HepG2 (cell line): Measurements from ENCODE around the gene BICDL2. TPM values are rescaled to one million over a fixed set of nuclear protein-coding genes. Genes with fewer than 3 reads are reported as not detected.

Source experiments
- ARHGAP35 ChIP-seq: sonication (generic); formaldehyde crosslinking; IDR thresholded peaks from 2 replicates; pipeline ENCODE4 v1.9.0; 2022; ENCODE audit warnings: mild to moderate bottlenecking, inconsistent platforms, moderate library complexity, missing genetic modification reagents, borderline replicate concordance
- CBX5 ChIP-seq: sonication (generic); formaldehyde crosslinking; IDR thresholded peaks from 2 replicates; pipeline ENCODE4 v1.4.0; 2020; ENCODE audit warnings: missing genetic modification reagents, borderline replicate concordance
- GLI4 ChIP-seq: sonication (generic); formaldehyde crosslinking; IDR thresholded peaks from 2 replicates; pipeline ENCODE4 v1.5.1; 2020; ENCODE audit warnings: missing genetic modification reagents, mild to moderate bottlenecking, moderate library complexity, borderline replicate concordance
- HNRNPLL ChIP-seq: fragments of 200-400 bp; formaldehyde crosslinking; IDR thresholded peaks from 2 replicates; pipeline ENCODE4 v1.6.1; 2017; ENCODE audit warnings: mild to moderate bottlenecking, low read depth, low read length; ENCODE audit not compliant: poor library complexity, severe bottlenecking
- MED1 ChIP-seq: sonication (generic); formaldehyde crosslinking; IDR thresholded peaks from 2 replicates; pipeline ENCODE4 v1.4.0; 2020; ENCODE audit warnings: missing genetic modification reagents
- MZF1 ChIP-seq: sonication (generic); formaldehyde crosslinking; IDR thresholded peaks from 2 replicates; pipeline ENCODE4 v1.8.1; 2023; ENCODE audit warnings: mild to moderate bottlenecking, missing genetic modification reagents, borderline replicate concordance
- SNRNP70 ChIP-seq: fragments of 200-400 bp; formaldehyde crosslinking; IDR thresholded peaks from 2 replicates; pipeline ENCODE4 v1.6.1; 2017; ENCODE audit warnings: mild to moderate bottlenecking, low read depth, low read length, moderate library complexity
- YY1 ChIP-seq: IDR thresholded peaks from 2 replicates; pipeline ENCODE4 v1.6.1; 2011; ENCODE audit warnings: low read length, low read depth, moderate library complexity, mild to moderate bottlenecking; ENCODE audit not compliant: insufficient read depth, insufficient replicate concordance
- ZBTB7B ChIP-seq: sonication (generic); formaldehyde crosslinking; IDR thresholded peaks from 2 replicates; pipeline ENCODE4 v1.4.0; 2020; ENCODE audit warnings: missing genetic modification reagents
- ZNF224 ChIP-seq: sonication (generic); formaldehyde crosslinking; IDR thresholded peaks from 2 replicates; pipeline ENCODE4 v1.5.0; 2020; ENCODE audit warnings: mild to moderate bottlenecking, missing genetic modification reagents
- ZNF772 ChIP-seq: sonication (generic); formaldehyde crosslinking; IDR thresholded peaks from 2 replicates; pipeline ENCODE4 v1.5.0; 2020; ENCODE audit warnings: mild to moderate bottlenecking, missing genetic modification reagents
- ZNF773 ChIP-seq: sonication (generic); formaldehyde crosslinking; IDR thresholded peaks from 2 replicates; pipeline ENCODE4 v1.4.0; 2020; ENCODE audit warnings: missing genetic modification reagents, borderline replicate concordance
- ZNF775 ChIP-seq: sonication (generic); formaldehyde crosslinking; IDR thresholded peaks from 2 replicates; pipeline ENCODE4 v1.4.0; 2020; ENCODE audit warnings: missing genetic modification reagents, mild to moderate bottlenecking, moderate library complexity, borderline replicate concordance
- polyA plus RNA-seq, 8 experiments: library from polyadenylated mRNA; depleted of rRNA in 3 of 8; stranded (reverse) in 7 of 8; unstranded in 1 of 8; fragments of >200 nt; fragmentation: Illumina TruSeq in 4 of 8; extraction: Trizol in 4 of 8; gene quantifications; 2 replicates each; pipeline versions ENCODE4 v1.2.1 to v1.2.3, GENCODE V29; 2011 to 2016; ENCODE audit warnings: low read depth in 4 of 8, missing spikeins in 1 of 8, mixed read lengths in 1 of 8; ENCODE audit not compliant: insufficient read depth in 1 of 8
- total RNA-seq, 5 experiments: library from RNA; depleted of rRNA; stranded (reverse); fragments of >200 nt; fragmentation: Illumina TruSeq; extraction: Trizol; gene quantifications; 2 replicates each; pipeline ENCODE4 v1.2.3, GENCODE V29; 2016; ENCODE audit warnings: low read depth in 1 of 5
- TF ChIP-seq, protein P1 (sequence below): sonication (generic); formaldehyde crosslinking; IDR thresholded peaks from 2 replicates; pipeline ENCODE4 v1.8.0; 2022; ENCODE audit warnings: mild to moderate bottlenecking, missing genetic modification reagents, moderate library complexity
- TF ChIP-seq, protein P2 (sequence below): sonication (generic); formaldehyde crosslinking; IDR thresholded peaks from 2 replicates; pipeline ENCODE4 v1.5.1; 2020; ENCODE audit warnings: mild to moderate bottlenecking, moderate library complexity, missing genetic modification reagents
- TF ChIP-seq, protein P3 (sequence below): sonication (generic); formaldehyde crosslinking; conservative IDR thresholded peaks from 2 replicates; pipeline ENCODE4 v1.8.0; 2022; ENCODE audit warnings: mild to moderate bottlenecking, moderate library complexity, missing genetic modification reagents
- TF ChIP-seq, protein P4 (sequence below): IDR thresholded peaks from 2 replicates; pipeline ENCODE4 v1.4.0; 2020; ENCODE audit warnings: mild to moderate bottlenecking, missing genetic modification reagents

The BICDL2 gene
- total and polyA plus RNA-seq, 2 of the 13 experiments (the other 11 are each of a cell fraction or from before 2014, with no cell fraction given) = 0.12 TPM; not detected in 1

DNA sequence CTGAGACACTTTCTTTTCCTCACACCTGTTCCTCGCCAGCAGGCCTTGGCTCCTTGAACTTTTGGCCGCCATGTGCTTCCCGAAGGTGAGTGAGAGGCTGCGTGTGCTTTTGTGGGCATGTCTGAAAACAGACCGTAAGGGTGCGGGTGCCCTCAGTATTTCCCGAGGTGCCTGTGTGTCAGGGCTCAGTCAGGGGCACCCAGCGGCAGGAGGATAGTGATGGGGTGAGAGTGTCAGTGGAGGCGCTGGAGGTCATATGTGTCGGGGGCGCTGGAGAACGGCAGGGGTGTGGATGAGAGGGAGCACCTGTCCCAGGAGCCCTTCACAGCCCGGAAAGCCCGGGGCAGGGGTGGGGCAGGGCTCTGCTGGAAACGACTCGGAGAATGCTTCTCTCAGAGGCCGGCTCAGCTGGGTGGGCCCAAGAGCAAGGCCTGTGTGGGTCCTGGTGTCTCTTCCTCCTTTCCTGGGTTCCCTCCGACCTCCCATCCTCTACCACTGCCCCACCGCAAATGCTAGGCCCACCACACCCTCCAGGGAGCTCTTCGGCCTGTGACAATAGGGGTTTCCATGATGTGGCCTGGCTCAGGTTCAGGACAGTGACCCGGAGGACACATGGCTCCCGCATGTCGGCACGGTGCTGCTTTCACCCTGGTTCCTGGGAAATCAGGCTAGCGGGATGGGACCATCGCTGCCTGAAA is 29.1 kb upstream of the BICDL2 start (continued):
- TF ChIP-seq MED1 (no peak), ZNF772 (CRISPR knock-in tag) (no peak), YY1 (no peak), MZF1 (CRISPR knock-in tag) (no peak), ARHGAP35 (CRISPR knock-in tag) (no peak), SNRNP70 (no peak), ZNF773 (CRISPR knock-in tag) (no peak), HNRNPLL (peak; percentile 22), ZNF775 (peak; percentile 70), CBX5 (CRISPR knock-in tag) (no peak), GLI4 (CRISPR knock-in tag) (0 out of 2 replicates have a peak, but pooled peaks have one; percentile 23), ZNF224 (CRISPR knock-in tag) (0 out of 2 replicates have a peak, but pooled peaks have one; percentile 40), ZBTB7B (no peak)
- TF ChIP-seq, protein P1, sequence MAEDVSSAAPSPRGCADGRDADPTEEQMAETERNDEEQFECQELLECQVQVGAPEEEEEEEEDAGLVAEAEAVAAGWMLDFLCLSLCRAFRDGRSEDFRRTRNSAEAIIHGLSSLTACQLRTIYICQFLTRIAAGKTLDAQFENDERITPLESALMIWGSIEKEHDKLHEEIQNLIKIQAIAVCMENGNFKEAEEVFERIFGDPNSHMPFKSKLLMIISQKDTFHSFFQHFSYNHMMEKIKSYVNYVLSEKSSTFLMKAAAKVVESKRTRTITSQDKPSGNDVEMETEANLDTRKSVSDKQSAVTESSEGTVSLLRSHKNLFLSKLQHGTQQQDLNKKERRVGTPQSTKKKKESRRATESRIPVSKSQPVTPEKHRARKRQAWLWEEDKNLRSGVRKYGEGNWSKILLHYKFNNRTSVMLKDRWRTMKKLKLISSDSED = 0 out of 2 replicates have a peak, but pooled peaks have one; percentile 20
- TF ChIP-seq, protein P2, sequence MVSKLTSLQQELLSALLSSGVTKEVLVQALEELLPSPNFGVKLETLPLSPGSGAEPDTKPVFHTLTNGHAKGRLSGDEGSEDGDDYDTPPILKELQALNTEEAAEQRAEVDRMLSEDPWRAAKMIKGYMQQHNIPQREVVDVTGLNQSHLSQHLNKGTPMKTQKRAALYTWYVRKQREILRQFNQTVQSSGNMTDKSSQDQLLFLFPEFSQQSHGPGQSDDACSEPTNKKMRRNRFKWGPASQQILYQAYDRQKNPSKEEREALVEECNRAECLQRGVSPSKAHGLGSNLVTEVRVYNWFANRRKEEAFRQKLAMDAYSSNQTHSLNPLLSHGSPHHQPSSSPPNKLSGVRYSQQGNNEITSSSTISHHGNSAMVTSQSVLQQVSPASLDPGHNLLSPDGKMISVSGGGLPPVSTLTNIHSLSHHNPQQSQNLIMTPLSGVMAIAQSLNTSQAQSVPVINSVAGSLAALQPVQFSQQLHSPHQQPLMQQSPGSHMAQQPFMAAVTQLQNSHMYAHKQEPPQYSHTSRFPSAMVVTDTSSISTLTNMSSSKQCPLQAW (CRISPR knock-in tag) = 0 out of 2 replicates have a peak, but pooled peaks have one; percentile 12
- TF ChIP-seq, protein P3, sequence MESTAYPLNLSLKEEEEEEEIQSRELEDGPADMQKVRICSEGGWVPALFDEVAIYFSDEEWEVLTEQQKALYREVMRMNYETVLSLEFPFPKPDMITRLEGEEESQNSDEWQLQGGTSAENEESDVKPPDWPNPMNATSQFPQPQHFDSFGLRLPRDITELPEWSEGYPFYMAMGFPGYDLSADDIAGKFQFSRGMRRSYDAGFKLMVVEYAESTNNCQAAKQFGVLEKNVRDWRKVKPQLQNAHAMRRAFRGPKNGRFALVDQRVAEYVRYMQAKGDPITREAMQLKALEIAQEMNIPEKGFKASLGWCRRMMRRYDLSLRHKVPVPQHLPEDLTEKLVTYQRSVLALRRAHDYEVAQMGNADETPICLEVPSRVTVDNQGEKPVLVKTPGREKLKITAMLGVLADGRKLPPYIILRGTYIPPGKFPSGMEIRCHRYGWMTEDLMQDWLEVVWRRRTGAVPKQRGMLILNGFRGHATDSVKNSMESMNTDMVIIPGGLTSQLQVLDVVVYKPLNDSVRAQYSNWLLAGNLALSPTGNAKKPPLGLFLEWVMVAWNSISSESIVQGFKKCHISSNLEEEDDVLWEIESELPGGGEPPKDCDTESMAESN (CRISPR knock-in tag) = no peak; the same call in 1 of the 2 replicates
- TF ChIP-seq, protein P4, sequence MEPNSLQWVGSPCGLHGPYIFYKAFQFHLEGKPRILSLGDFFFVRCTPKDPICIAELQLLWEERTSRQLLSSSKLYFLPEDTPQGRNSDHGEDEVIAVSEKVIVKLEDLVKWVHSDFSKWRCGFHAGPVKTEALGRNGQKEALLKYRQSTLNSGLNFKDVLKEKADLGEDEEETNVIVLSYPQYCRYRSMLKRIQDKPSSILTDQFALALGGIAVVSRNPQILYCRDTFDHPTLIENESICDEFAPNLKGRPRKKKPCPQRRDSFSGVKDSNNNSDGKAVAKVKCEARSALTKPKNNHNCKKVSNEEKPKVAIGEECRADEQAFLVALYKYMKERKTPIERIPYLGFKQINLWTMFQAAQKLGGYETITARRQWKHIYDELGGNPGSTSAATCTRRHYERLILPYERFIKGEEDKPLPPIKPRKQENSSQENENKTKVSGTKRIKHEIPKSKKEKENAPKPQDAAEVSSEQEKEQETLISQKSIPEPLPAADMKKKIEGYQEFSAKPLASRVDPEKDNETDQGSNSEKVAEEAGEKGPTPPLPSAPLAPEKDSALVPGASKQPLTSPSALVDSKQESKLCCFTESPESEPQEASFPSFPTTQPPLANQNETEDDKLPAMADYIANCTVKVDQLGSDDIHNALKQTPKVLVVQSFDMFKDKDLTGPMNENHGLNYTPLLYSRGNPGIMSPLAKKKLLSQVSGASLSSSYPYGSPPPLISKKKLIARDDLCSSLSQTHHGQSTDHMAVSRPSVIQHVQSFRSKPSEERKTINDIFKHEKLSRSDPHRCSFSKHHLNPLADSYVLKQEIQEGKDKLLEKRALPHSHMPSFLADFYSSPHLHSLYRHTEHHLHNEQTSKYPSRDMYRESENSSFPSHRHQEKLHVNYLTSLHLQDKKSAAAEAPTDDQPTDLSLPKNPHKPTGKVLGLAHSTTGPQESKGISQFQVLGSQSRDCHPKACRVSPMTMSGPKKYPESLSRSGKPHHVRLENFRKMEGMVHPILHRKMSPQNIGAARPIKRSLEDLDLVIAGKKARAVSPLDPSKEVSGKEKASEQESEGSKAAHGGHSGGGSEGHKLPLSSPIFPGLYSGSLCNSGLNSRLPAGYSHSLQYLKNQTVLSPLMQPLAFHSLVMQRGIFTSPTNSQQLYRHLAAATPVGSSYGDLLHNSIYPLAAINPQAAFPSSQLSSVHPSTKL (CRISPR knock-in tag) = no peak
